ENCODE data around the gene RAD52. TPM values are rescaled to one million over a fixed set of nuclear protein-coding genes. Genes with fewer than 3 reads are reported as not detected.

RAD52 gene
- total and polyA plus RNA-seq, 2 donors (not counting 1 experiment from before 2014, with no cell fraction given), result 22.9 to 27.6 TPM

- DNase-seq (no peak), ATAC-seq (ENCODE audit: low read depth) (no peak)
- Histone ChIP-seq H3K79me2 (ENCODE audit: control insufficient read depth, insufficient read depth, low read length) (peaks cover 4% of the 10 kb centered on the region), H2AFZ (ENCODE audit: insufficient read depth, low read depth, low read length, poor library complexity, severe bottlenecking) (no peak overlapping the region), H3K4me2 (replicated peaks; ENCODE audit: low read depth, low read length, poor library complexity, severe bottlenecking) (no peak overlapping the region), H4K20me1 (ENCODE audit: control insufficient read depth, insufficient read depth, low read length, poor library complexity, severe bottlenecking) (no peaks in the 10 kb centered on the region), H3K36me3 (replicated peaks in 1 of 2; ENCODE audit: control extremely low read depth in 1 of 2, control insufficient read depth in 1 of 2, extremely low read depth in 1 of 2, insufficient read depth in 2 of 2, low read length in 1 of 2) (peaks cover 41 to 92% of the 10 kb centered on the region in 2 experiments), H3K27me3 (replicated peaks in 1 of 4; ENCODE audit: control extremely low read depth in 1 of 4, control insufficient read depth in 3 of 4, insufficient read depth in 4 of 4, low read length in 3 of 4) (no peaks in the 10 kb centered on the region), H3K9me3 (ENCODE audit: control extremely low read depth in 1 of 3, control insufficient read depth in 2 of 3, insufficient read depth in 1 of 3, low read length in 2 of 3) (no peaks in the 10 kb centered on the region), H3K27ac (ENCODE audit: low read length in 2 of 2) (no peak overlapping the region), H3K4me3 (ENCODE audit: control extremely low read depth in 1 of 5, extremely low read depth in 1 of 5, insufficient read depth in 1 of 5, low read depth in 2 of 5, low read length in 4 of 5) (no peak overlapping the region), H3K9ac (ENCODE audit: low read length) (no peak overlapping the region), H3K4me1 (ENCODE audit: control insufficient read depth in 2 of 2, insufficient read depth in 2 of 2, low read length in 2 of 2) (no peaks in the 10 kb centered on the region)
- intact Hi-C loops (cut with micrococcal nuclease), result no loop called here
- POLR2A ChIA-PET, result no interaction called here
- H3K9me3 Mint-ChIP-seq (ENCODE audit: insufficient read depth), result no peaks in the 10 kb centered on the region
- no peak for TF ChIP-seq CTCF (IDR thresholded peaks at IDR 0.05)
- no peak for TF ChIP-seq EZH2 (IDR thresholded peaks at IDR 0.05; ENCODE audit: borderline replicate concordance, insufficient read depth, low read depth, low read length, poor library complexity, severe bottlenecking)
- H3K4me3 Mint-ChIP-seq, result no peak overlapping the region
- no peaks in the 10 kb centered on the region for H3K4me1 Mint-ChIP-seq
- CTCF ChIA-PET, result interaction anchor here (1.0 to 1.1 kb wide), 2 partner anchors 30 to 71 kb away, joined by 3 read pairs; no protein-coding TSS in a partner anchor
- WGBS (ENCODE audit: insufficient coverage), result 100% methylated on average over 1 of the region's 2 CpGs
- no peak overlapping the region for H3K27ac Mint-ChIP-seq
- H3K27me3 Mint-ChIP-seq, result no peaks in the 10 kb centered on the region
Observed at GRCh38 chr12:885701-886100, 63.8 kb downstream of the RAD52 start.

GRCh38 chr12:884746-885414, 64.6 kb downstream of the RAD52 start:
- 91% methylated on average over 5 of the region's 5 CpGs for WGBS (ENCODE audit: insufficient coverage)
- no peak overlapping the region for H3K27ac Mint-ChIP-seq
- CTCF ChIA-PET, result interaction anchor here (1.0 to 1.1 kb wide), 2 partner anchors 30 to 70 kb away, joined by 3 read pairs; no protein-coding TSS in a partner anchor
- H3K4me3 Mint-ChIP-seq, result no peak overlapping the region
- Histone ChIP-seq H3K4me1 (ENCODE audit: control insufficient read depth in 2 of 2, insufficient read depth in 2 of 2, low read length in 2 of 2) (no peaks in the 10 kb centered on the region), H3K4me3 (ENCODE audit: control extremely low read depth in 1 of 5, extremely low read depth in 1 of 5, insufficient read depth in 1 of 5, low read depth in 2 of 5, low read length in 4 of 5) (no peak overlapping the region), H3K4me2 (replicated peaks; ENCODE audit: low read depth, low read length, poor library complexity, severe bottlenecking) (no peak overlapping the region), H3K27ac (ENCODE audit: low read length in 2 of 2) (no peak overlapping the region), H4K20me1 (ENCODE audit: control insufficient read depth, insufficient read depth, low read length, poor library complexity, severe bottlenecking) (no peaks in the 10 kb centered on the region), H3K9ac (ENCODE audit: low read length) (no peak overlapping the region), H3K79me2 (ENCODE audit: control insufficient read depth, insufficient read depth, low read length) (peaks cover 8% of the 10 kb centered on the region), H3K9me3 (ENCODE audit: control extremely low read depth in 1 of 3, control insufficient read depth in 2 of 3, insufficient read depth in 1 of 3, low read length in 2 of 3) (no peaks in the 10 kb centered on the region), H3K27me3 (replicated peaks in 1 of 4; ENCODE audit: control extremely low read depth in 1 of 4, control insufficient read depth in 3 of 4, insufficient read depth in 4 of 4, low read length in 3 of 4) (no peaks in the 10 kb centered on the region), H2AFZ (ENCODE audit: insufficient read depth, low read depth, low read length, poor library complexity, severe bottlenecking) (no peak overlapping the region), H3K36me3 (replicated peaks in 1 of 2; ENCODE audit: control extremely low read depth in 1 of 2, control insufficient read depth in 1 of 2, extremely low read depth in 1 of 2, insufficient read depth in 2 of 2, low read length in 1 of 2) (peaks cover 42 to 90% of the 10 kb centered on the region in 2 experiments)
- DNase-seq, result no peak
- H3K9me3 Mint-ChIP-seq (ENCODE audit: insufficient read depth), result no peaks in the 10 kb centered on the region
- H3K4me1 Mint-ChIP-seq, result no peaks in the 10 kb centered on the region
- POLR2A ChIA-PET, result no interaction called here
- no peaks in the 10 kb centered on the region for H3K27me3 Mint-ChIP-seq
- intact Hi-C loops (cut with micrococcal nuclease), result no loop called here
- TF ChIP-seq EZH2 (IDR thresholded peaks at IDR 0.05; ENCODE audit: borderline replicate concordance, insufficient read depth, low read depth, low read length, poor library complexity, severe bottlenecking) (no peak), CTCF (IDR thresholded peaks at IDR 0.05) (no peak)
- no peak for ATAC-seq (ENCODE audit: low read depth)
